Upper lobe of left lung (tissue), 4 donors: ENCODE data around the gene TLE2.

Source experiments
- EP300 ChIP-seq, 4 donors: sonication (generic); formaldehyde crosslinking; IDR thresholded peaks; one replicate each; pipeline ENCODE4 v1.5.1; 2017; ENCODE audit warnings: antibody characterized with exemption in 4 of 4, control low read depth in 2 of 4
- POLR2A ChIP-seq, 4 donors: fragments of 450-650 bp; IDR thresholded peaks; one replicate each; pipeline ENCODE4 v1.5.1; 2016 to 2017; ENCODE audit warnings: antibody characterized with exemption in 4 of 4, mild to moderate bottlenecking in 2 of 4
- POLR2AphosphoS5 ChIP-seq, 2 donors: sonication (generic); formaldehyde crosslinking; IDR thresholded peaks; one replicate each; pipeline ENCODE4 v1.5.1; 2017; ENCODE audit warnings: antibody characterized with exemption in 2 of 2
- TF ChIP-seq, protein P1 (sequence below), 6 experiments: fragments of 450-650 bp in 4 of 6; fragments of 200-600 bp in 2 of 6; sonication (generic) in 2 of 6; IDR thresholded peaks; one replicate each; pipeline ENCODE4 v1.5.1; 2016 to 2019; ENCODE audit warnings: antibody characterized with exemption in 6 of 6

DNA sequence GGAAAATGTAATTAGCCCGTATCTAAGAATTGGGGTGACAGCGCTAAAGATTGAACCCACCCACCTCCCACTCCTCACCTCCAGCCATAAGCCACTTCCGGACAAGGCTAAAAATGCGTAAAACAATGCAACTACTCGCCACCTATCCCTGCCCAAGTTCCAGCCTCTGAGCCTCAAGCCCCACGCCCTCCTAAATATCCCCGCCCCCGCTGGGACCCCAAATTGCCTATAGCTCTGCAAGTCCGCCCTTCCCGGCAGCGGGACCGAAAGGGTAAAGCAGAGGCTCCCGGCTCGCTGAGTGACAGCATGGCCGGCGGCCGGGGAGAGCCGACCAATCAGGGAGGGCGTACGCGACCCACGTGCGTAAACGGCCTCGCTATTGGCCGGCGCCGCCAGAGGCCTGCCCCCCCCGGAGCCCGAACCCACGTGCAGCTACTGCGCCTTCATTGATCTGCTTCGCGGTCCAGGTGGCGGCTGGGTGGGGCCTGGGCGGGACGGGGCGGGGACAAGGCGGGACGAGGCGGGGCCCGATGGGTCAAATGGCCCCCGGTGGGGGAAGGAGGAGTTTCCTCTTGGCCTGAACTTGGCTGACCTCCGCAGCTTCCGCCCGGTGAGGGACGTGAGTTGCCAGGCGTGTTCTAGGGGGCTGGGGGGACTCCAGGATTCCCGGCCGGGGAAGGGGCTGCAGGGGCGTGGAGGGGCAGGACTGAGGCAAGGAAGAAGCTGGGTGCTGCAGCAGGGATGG, 51.9 kb downstream of the TLE2 start, which contains the start of gene TLE6:
- TF ChIP-seq, protein P1, sequence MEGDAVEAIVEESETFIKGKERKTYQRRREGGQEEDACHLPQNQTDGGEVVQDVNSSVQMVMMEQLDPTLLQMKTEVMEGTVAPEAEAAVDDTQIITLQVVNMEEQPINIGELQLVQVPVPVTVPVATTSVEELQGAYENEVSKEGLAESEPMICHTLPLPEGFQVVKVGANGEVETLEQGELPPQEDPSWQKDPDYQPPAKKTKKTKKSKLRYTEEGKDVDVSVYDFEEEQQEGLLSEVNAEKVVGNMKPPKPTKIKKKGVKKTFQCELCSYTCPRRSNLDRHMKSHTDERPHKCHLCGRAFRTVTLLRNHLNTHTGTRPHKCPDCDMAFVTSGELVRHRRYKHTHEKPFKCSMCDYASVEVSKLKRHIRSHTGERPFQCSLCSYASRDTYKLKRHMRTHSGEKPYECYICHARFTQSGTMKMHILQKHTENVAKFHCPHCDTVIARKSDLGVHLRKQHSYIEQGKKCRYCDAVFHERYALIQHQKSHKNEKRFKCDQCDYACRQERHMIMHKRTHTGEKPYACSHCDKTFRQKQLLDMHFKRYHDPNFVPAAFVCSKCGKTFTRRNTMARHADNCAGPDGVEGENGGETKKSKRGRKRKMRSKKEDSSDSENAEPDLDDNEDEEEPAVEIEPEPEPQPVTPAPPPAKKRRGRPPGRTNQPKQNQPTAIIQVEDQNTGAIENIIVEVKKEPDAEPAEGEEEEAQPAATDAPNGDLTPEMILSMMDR (IDR thresholded peaks at IDR 0.05): no peak
- TF ChIP-seq POLR2A (IDR thresholded peaks at IDR 0.05): peak in 1 of 4 donors; percentile 12
- peak in 1 of 4 donors; percentile 39 for TF ChIP-seq EP300 (IDR thresholded peaks at IDR 0.05)
- peak; percentile 57 to 64 for TF ChIP-seq POLR2AphosphoS5 (IDR thresholded peaks at IDR 0.05)
